HepG2 (cell line): ENCODE results near the gene UBAP2L. TPM values are rescaled to one million over a fixed set of nuclear protein-coding genes. Genes with fewer than 3 reads are reported as not detected.

Experiments used
- ATAC-seq: fragments of 200-7000 bp; cut with Tn5 transposase; 3 replicates; pipeline ENCODE4 v1.9.1; 2020; ENCODE audit warnings: mild to moderate bottlenecking, moderate library complexity
- BruUV-seq: library from RNA; stranded (reverse); fragments of 400-500 nt; replicated peaks from 2 replicates; lab custom pipeline; 2021; lab: Mats Ljungman, UMichigan
- CTCF ChIA-PET: fragments of 300-600 bp; formaldehyde crosslinking; extraction: SDS; loops from one replicate; lab custom pipeline; 2021; ENCODE audit warnings: low total read pairs, inconsistent platforms, low intra/inter-chr PET ratio; lab: Yijun Ruan, JAX
- POLR2A ChIA-PET: fragments of 350-600 bp; sonication (Branson Sonifier 250); formaldehyde crosslinking; loops from one replicate; lab custom pipeline; 2020; ENCODE audit warnings: antibody characterized with exemption, inconsistent platforms; lab: Yijun Ruan, JAX
- DNase-seq: peaks from one replicate; pipeline ENCODE4 v3.0.0-alpha.2; 2015; ENCODE audit warnings: low spot score
- FAIRE-seq: peaks from 3 replicates; lab custom pipeline; 2011; peaks lifted over from hg19 to GRCh38; lab: Jason Lieb, UNC
- H2AFZ ChIP-seq: one replicate; pipeline ENCODE4 v1.6.1; 2011; ENCODE audit warnings: low read length, inconsistent platforms
- H3K27ac ChIP-seq: fragments of 300-600 bp; 3 replicates; pipeline ENCODE4 v1.8.0; 2011; ENCODE audit warnings: mixed run types, mild to moderate bottlenecking, mixed read lengths, low read length, inconsistent platforms; ENCODE audit not compliant: insufficient read depth; ENCODE audit errors: extremely low read length
- H3K27me3 ChIP-seq, 2 experiments: fragments of 200-600 bp in 1 of 2; 2 replicates in 1 of 2; 3 replicates in 1 of 2; pipeline versions ENCODE4 v1.6.0 to v1.8.0; 2011; ENCODE audit warnings: low read length in 2 of 2, mild to moderate bottlenecking in 2 of 2, moderate library complexity in 2 of 2, inconsistent platforms in 1 of 2; ENCODE audit not compliant: insufficient read depth in 2 of 2, control insufficient read depth in 1 of 2
- H3K36me3 ChIP-seq, 2 experiments: fragments of 200-600 bp in 1 of 2; replicated peaks in 1 of 2; 2 replicates in 1 of 2; 3 replicates in 1 of 2; pipeline versions ENCODE4 v1.5.1 to v1.8.0; 2011; ENCODE audit warnings: low read length in 2 of 2, inconsistent platforms in 1 of 2; ENCODE audit not compliant: insufficient read depth in 2 of 2, control insufficient read depth in 1 of 2
- H3K4me1 ChIP-seq: 2 replicates; pipeline ENCODE4 v1.5.1; 2012; ENCODE audit warnings: low read length, inconsistent platforms; ENCODE audit not compliant: insufficient read depth
- H3K4me2 ChIP-seq: 2 replicates; pipeline ENCODE4 v1.6.0; 2011; ENCODE audit warnings: low read depth, low read length, inconsistent platforms
- H3K4me3 ChIP-seq, 3 experiments: fragments of 200-600 bp in 1 of 3; sonication (generic), shearing (Covaris generic) in 1 of 3; replicated peaks in 1 of 3; 2 replicates each; pipeline ENCODE4 v1.5.1; 2011 to 2016; ENCODE audit warnings: low read length in 3 of 3, inconsistent platforms in 2 of 3, low read depth in 2 of 3, mild to moderate bottlenecking in 2 of 3, control low read depth in 1 of 3, mixed read lengths in 1 of 3; ENCODE audit not compliant: insufficient read depth in 1 of 3
- H3K79me2 ChIP-seq: one replicate; pipeline ENCODE4 v1.6.1; 2011; ENCODE audit warnings: low read length, inconsistent platforms; ENCODE audit not compliant: insufficient read depth
- H3K9ac ChIP-seq: 2 replicates; pipeline ENCODE4 v1.6.0; 2011; ENCODE audit warnings: mild to moderate bottlenecking, low read depth, low read length, inconsistent platforms; ENCODE audit not compliant: insufficient read depth
- H3K9me3 ChIP-seq: 2 replicates; pipeline ENCODE4 v1.5.1; 2012; ENCODE audit warnings: mild to moderate bottlenecking, low read length
- H4K20me1 ChIP-seq: 2 replicates; pipeline ENCODE4 v1.6.0; 2011; ENCODE audit warnings: inconsistent platforms, mild to moderate bottlenecking, low read length, moderate library complexity; ENCODE audit not compliant: insufficient read depth
- CBFB ChIP-seq: sonication (generic); formaldehyde crosslinking; IDR thresholded peaks from 2 replicates; pipeline ENCODE4 v1.4.0; 2020; ENCODE audit warnings: missing genetic modification reagents
- GATAD1 ChIP-seq: IDR thresholded peaks from 2 replicates; pipeline ENCODE4 v1.6.1; 2016; ENCODE audit warnings: missing genetic modification reagents, missing compliant biosample characterization
- MAFG ChIP-seq: sonication (generic); formaldehyde crosslinking; IDR thresholded peaks from 2 replicates; pipeline ENCODE4 v1.5.1; 2020; ENCODE audit warnings: mild to moderate bottlenecking, missing genetic modification reagents
- RAD21 ChIP-seq: fragments of 450-650 bp; formaldehyde crosslinking; IDR thresholded peaks from 2 replicates; pipeline ENCODE4 v1.5.0; 2020; ENCODE audit warnings: mild to moderate bottlenecking
- SAP130 ChIP-seq: IDR thresholded peaks from 2 replicates; pipeline ENCODE4 v1.6.1; 2016; ENCODE audit warnings: low read depth
- SMC3 ChIP-seq: IDR thresholded peaks from 2 replicates; pipeline ENCODE4 v1.6.1; 2011; ENCODE audit warnings: low read length, improper control_type of control experiment
- STAG1 ChIP-seq: sonication (generic); formaldehyde crosslinking; IDR thresholded peaks from 2 replicates; pipeline ENCODE4 v1.4.0; 2020; ENCODE audit warnings: missing genetic modification reagents
- XRCC5 ChIP-seq: fragments of 200-400 bp; formaldehyde crosslinking; optimal IDR thresholded peaks from 2 replicates; pipeline ENCODE3; 2017; ENCODE audit warnings: mild to moderate bottlenecking, low read length
- whole genome bisulfite sequencing: methylation state at CpG from one replicate; pipeline ENCODE4 v1.1.6; 2017; ENCODE audit warnings: low lambda C conversion rate; 5-methylcytosine and 5-hydroxymethylcytosine counted together
- in situ Hi-C: cut with HindIII; loops from 2 replicates; pipeline ENCODE4 v1.10.0; 2017; ENCODE audit warnings: low pct_unique_long_range_greater_than_20kb; ENCODE audit not compliant: extremely low pct_ligation_motif_present
- intact Hi-C: fragments of 100-400 bp; cut with micrococcal nuclease; formaldehyde crosslinking; loops from one replicate; pipeline ENCODE4 v1.10.0; 2022; ENCODE audit not compliant: unreplicated experiment
- polyA plus RNA-seq, 8 experiments: library from polyadenylated mRNA; depleted of rRNA in 3 of 8; stranded (reverse) in 7 of 8; unstranded in 1 of 8; fragments of >200 nt; fragmentation: Illumina TruSeq in 4 of 8; extraction: Trizol in 4 of 8; gene quantifications; 2 replicates each; pipeline versions ENCODE4 v1.2.1 to v1.2.3, GENCODE V29; 2011 to 2016; ENCODE audit warnings: low read depth in 4 of 8, missing spikeins in 1 of 8, mixed read lengths in 1 of 8; ENCODE audit not compliant: insufficient read depth in 1 of 8
- total RNA-seq, 5 experiments: library from RNA; depleted of rRNA; stranded (reverse); fragments of >200 nt; fragmentation: Illumina TruSeq; extraction: Trizol; gene quantifications; 2 replicates each; pipeline ENCODE4 v1.2.3, GENCODE V29; 2016; ENCODE audit warnings: low read depth in 1 of 5
- TF ChIP-seq, protein P1 (sequence below): sonication (generic); formaldehyde crosslinking; conservative IDR thresholded peaks from 2 replicates; pipeline ENCODE4 v1.4.0; 2020; ENCODE audit warnings: missing genetic modification reagents
- TF ChIP-seq, protein P2 (sequence below): sonication (generic); formaldehyde crosslinking; IDR thresholded peaks from 2 replicates; pipeline ENCODE4 v1.5.0; 2020; ENCODE audit warnings: mild to moderate bottlenecking, missing genetic modification reagents, moderate library complexity
- TF ChIP-seq, protein P3 (sequence below): IDR thresholded peaks from 2 replicates; pipeline ENCODE4 v1.6.1; 2016; ENCODE audit warnings: low read depth, borderline replicate concordance

The UBAP2L gene
- total and polyA plus RNA-seq, 2 of the 13 experiments (the other 11 are each of a cell fraction or from before 2014, with no cell fraction given) = 74.2 to 159 TPM

- ChIA-PET POLR2A (no interaction called here), CTCF (interaction anchor here (0.9 to 2.5 kb wide), 3 partner anchors 13 to 149 kb away, joined by 3 to 20 read pairs (median 3); partner anchors contain the start of gene HAX1)
- no peaks in the 10 kb centered on the region for H3K9me3 ChIP-seq
- H2AFZ ChIP-seq = no peak overlapping the region
- no TSS peak for BruUV-seq
- TF ChIP-seq GATAD1 (peak; percentile 44), SAP130 (CRISPR knock-in tag) (peak; percentile 15; the same call in 1 of the 2 replicates), XRCC5 (peak; percentile 27), SMC3 (peak; percentile 70; the same call in 1 of the 2 replicates), STAG1 (CRISPR knock-in tag) (peak; percentile 81), CBFB (CRISPR knock-in tag) (no peak), RAD21 (peak; percentile 44; the same call in 1 of the 2 replicates), MAFG (CRISPR knock-in tag) (no peak)
- TF ChIP-seq, protein P1, sequence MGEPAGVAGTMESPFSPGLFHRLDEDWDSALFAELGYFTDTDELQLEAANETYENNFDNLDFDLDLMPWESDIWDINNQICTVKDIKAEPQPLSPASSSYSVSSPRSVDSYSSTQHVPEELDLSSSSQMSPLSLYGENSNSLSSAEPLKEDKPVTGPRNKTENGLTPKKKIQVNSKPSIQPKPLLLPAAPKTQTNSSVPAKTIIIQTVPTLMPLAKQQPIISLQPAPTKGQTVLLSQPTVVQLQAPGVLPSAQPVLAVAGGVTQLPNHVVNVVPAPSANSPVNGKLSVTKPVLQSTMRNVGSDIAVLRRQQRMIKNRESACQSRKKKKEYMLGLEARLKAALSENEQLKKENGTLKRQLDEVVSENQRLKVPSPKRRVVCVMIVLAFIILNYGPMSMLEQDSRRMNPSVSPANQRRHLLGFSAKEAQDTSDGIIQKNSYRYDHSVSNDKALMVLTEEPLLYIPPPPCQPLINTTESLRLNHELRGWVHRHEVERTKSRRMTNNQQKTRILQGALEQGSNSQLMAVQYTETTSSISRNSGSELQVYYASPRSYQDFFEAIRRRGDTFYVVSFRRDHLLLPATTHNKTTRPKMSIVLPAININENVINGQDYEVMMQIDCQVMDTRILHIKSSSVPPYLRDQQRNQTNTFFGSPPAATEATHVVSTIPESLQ (CRISPR knock-in tag) = no peak
- TF ChIP-seq, protein P2, sequence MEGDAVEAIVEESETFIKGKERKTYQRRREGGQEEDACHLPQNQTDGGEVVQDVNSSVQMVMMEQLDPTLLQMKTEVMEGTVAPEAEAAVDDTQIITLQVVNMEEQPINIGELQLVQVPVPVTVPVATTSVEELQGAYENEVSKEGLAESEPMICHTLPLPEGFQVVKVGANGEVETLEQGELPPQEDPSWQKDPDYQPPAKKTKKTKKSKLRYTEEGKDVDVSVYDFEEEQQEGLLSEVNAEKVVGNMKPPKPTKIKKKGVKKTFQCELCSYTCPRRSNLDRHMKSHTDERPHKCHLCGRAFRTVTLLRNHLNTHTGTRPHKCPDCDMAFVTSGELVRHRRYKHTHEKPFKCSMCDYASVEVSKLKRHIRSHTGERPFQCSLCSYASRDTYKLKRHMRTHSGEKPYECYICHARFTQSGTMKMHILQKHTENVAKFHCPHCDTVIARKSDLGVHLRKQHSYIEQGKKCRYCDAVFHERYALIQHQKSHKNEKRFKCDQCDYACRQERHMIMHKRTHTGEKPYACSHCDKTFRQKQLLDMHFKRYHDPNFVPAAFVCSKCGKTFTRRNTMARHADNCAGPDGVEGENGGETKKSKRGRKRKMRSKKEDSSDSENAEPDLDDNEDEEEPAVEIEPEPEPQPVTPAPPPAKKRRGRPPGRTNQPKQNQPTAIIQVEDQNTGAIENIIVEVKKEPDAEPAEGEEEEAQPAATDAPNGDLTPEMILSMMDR (CRISPR knock-in tag) = peak; percentile 86
- TF ChIP-seq, protein P3, sequence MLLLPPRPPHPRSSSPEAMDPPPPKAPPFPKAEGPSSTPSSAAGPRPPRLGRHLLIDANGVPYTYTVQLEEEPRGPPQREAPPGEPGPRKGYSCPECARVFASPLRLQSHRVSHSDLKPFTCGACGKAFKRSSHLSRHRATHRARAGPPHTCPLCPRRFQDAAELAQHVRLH (CRISPR knock-in tag) = peak; percentile 74; the same call in 1 of the 2 replicates
- intact Hi-C loops (no loop called here), in situ Hi-C loops (no loop called here)
- peaks cover 14% of the 10 kb centered on the region for H4K20me1 ChIP-seq
- ATAC-seq = no peak
- no peaks in the 10 kb centered on the region; a peak in 1 of 5 replicates for H3K27me3 ChIP-seq
- H3K4me1 ChIP-seq = peaks cover 34% of the 10 kb centered on the region
- no peak for FAIRE-seq
- no peak overlapping the region for H3K4me2 ChIP-seq
- peak; percentile 43 for DNase-seq
- no peak overlapping the region for H3K9ac ChIP-seq
- H3K4me3 ChIP-seq = no peak overlapping the region
- no peak overlapping the region for H3K27ac ChIP-seq
- H3K36me3 ChIP-seq = no peaks in the 10 kb centered on the region
- peaks cover 16% of the 10 kb centered on the region for H3K79me2 ChIP-seq
- WGBS = 20% methylated on average over 1 of the region's 1 CpG
These were observed 34.6 kb upstream of the UBAP2L start for GRCh38 chr1:154186177-154186576.
